H1 (cell line): ENCODE measurements around the gene ADAMTS4. TPM values are rescaled to one million over a fixed set of nuclear protein-coding genes. Genes with fewer than 3 reads are reported as not detected.
"Not testable (repeated sequence)": the region's sequence is repeated elsewhere in the genome, so short reads cannot be mapped to it uniquely, and the experiment has no call there.

Experiments
- CTCF ChIA-PET: fragments of 300-600 bp; sonication (Branson Sonifier 250); formaldehyde crosslinking; loops from one replicate; lab custom pipeline; 2021; ENCODE audit not compliant: partially characterized antibody; lab: Charles Lee
- POLR2A ChIA-PET: fragments of 300-600 bp; sonication (Branson Sonifier 250); formaldehyde crosslinking; loops from one replicate; lab custom pipeline; 2021; ENCODE audit warnings: inconsistent platforms; ENCODE audit not compliant: partially characterized antibody; lab: Charles Lee
- DNase-seq, 2 experiments: peaks; one replicate each; pipeline versions ENCODE4 v3.0.0 to v3.0.0-alpha.2; 2010 to 2022; ENCODE audit warnings: low spot score in 2 of 2, low read depth in 1 of 2, mixed read lengths in 1 of 2
- FAIRE-seq: peaks from 2 replicates; lab custom pipeline; 2011; peaks lifted over from hg19 to GRCh38; lab: Jason Lieb, UNC
- H2AFZ ChIP-seq: 2 replicates; pipeline ENCODE4 v1.8.1; 2012; ENCODE audit warnings: low read length, inconsistent platforms
- H2AK5ac ChIP-seq: 2 replicates; pipeline ENCODE4 v1.6.1; 2013; ENCODE audit warnings: low read depth, low read length
- H2BK120ac ChIP-seq: replicated peaks from 2 replicates; pipeline ENCODE3; 2013; ENCODE audit warnings: low read depth, low read length, inconsistent platforms
- H2BK12ac ChIP-seq: 2 replicates; pipeline ENCODE4 v1.6.1; 2013; ENCODE audit warnings: low read depth, low read length
- H2BK15ac ChIP-seq: 2 replicates; pipeline ENCODE4 v1.6.1; 2013; ENCODE audit warnings: low read length
- H2BK20ac ChIP-seq: 2 replicates; pipeline ENCODE4 v1.6.1; 2013; ENCODE audit warnings: low read length
- H2BK5ac ChIP-seq: 2 replicates; pipeline ENCODE4 v1.6.1; 2013; ENCODE audit warnings: low read depth, low read length
- H3K14ac ChIP-seq: 2 replicates; pipeline ENCODE4 v1.6.1; 2013; ENCODE audit warnings: inconsistent platforms; ENCODE audit not compliant: insufficient read length
- H3K18ac ChIP-seq: 2 replicates; pipeline ENCODE4 v1.6.1; 2013; ENCODE audit warnings: low read length; ENCODE audit errors: extremely low read depth
- H3K23ac ChIP-seq: 2 replicates; pipeline ENCODE4 v1.6.1; 2013; ENCODE audit warnings: inconsistent platforms; ENCODE audit not compliant: insufficient read length
- H3K23me2 ChIP-seq: 2 replicates; pipeline ENCODE4 v1.6.1; 2013; ENCODE audit warnings: low read depth, low read length
- H3K27ac ChIP-seq: 2 replicates; pipeline ENCODE4 v1.6.1; 2011; ENCODE audit warnings: low read depth, low read length, inconsistent platforms
- H3K27me3 ChIP-seq, 4 experiments: replicated peaks in 1 of 4; 1 replicate in 1 of 4; 2 replicates in 3 of 4; pipeline versions ENCODE4 v1.6.1 to v1.8.1; 2011 to 2013; ENCODE audit warnings: low read length in 3 of 4, mild to moderate bottlenecking in 3 of 4, inconsistent platforms in 2 of 4, mixed read lengths in 2 of 4, moderate library complexity in 1 of 4; ENCODE audit not compliant: control insufficient read depth in 3 of 4, insufficient read depth in 3 of 4; ENCODE audit errors: extremely low read depth in 1 of 4
- H3K36me3 ChIP-seq, 4 experiments: 2 replicates each; pipeline versions ENCODE4 v1.6.1 to v1.8.1; 2011 to 2013; ENCODE audit warnings: mild to moderate bottlenecking in 4 of 4, low read length in 3 of 4, moderate library complexity in 2 of 4, control low read depth in 1 of 4, inconsistent platforms in 1 of 4; ENCODE audit not compliant: insufficient read depth in 4 of 4, control insufficient read depth in 2 of 4
- H3K4ac ChIP-seq: replicated peaks from 2 replicates; pipeline ENCODE3; 2013; ENCODE audit warnings: low read length, low read depth, mixed read lengths, inconsistent platforms; ENCODE audit not compliant: insufficient read length
- H3K4me1 ChIP-seq, 4 experiments: replicated peaks in 1 of 4; 1 replicate in 1 of 4; 2 replicates in 3 of 4; pipeline versions ENCODE4 v1.6.1 to v1.8.1; 2011 to 2013; ENCODE audit warnings: low read length in 3 of 4, inconsistent platforms in 2 of 4, mixed read lengths in 1 of 4; ENCODE audit not compliant: insufficient read depth in 4 of 4, control insufficient read depth in 3 of 4
- H3K4me2 ChIP-seq, 2 experiments: 2 replicates each; pipeline versions ENCODE4 v1.6.1 to v1.8.1; 2011 to 2013; ENCODE audit warnings: low read depth in 2 of 2, low read length in 2 of 2, control low read depth in 1 of 2, inconsistent platforms in 1 of 2, mild to moderate bottlenecking in 1 of 2; ENCODE audit not compliant: insufficient read depth in 1 of 2
- H3K4me3 ChIP-seq, 4 experiments: fragments of 200-600, 300-600 bp in 1 of 4; sonication (generic), shearing (Covaris generic), sonication (Bioruptor Twin) in 1 of 4; 2 replicates each; pipeline versions ENCODE4 v1.5.1 to v1.8.1; 2011 to 2016; ENCODE audit warnings: low read length in 4 of 4, low read depth in 3 of 4, control low read depth in 2 of 4, inconsistent platforms in 2 of 4, mild to moderate bottlenecking in 2 of 4, mixed read lengths in 1 of 4, moderate library complexity in 1 of 4; ENCODE audit not compliant: insufficient read depth in 2 of 4; ENCODE audit errors: extremely low read depth in 1 of 4
- H3K56ac ChIP-seq: replicated peaks from 2 replicates; pipeline ENCODE3; 2013; ENCODE audit warnings: low read depth, mild to moderate bottlenecking, mixed read lengths, low read length, inconsistent platforms; ENCODE audit not compliant: insufficient read length
- H3K79me1 ChIP-seq: 2 replicates; pipeline ENCODE4 v1.6.1; 2013; ENCODE audit warnings: low read depth, low read length, control low read depth
- H3K79me2 ChIP-seq, 2 experiments: 2 replicates each; pipeline versions ENCODE4 v1.6.1 to v1.8.1; 2012 to 2013; ENCODE audit warnings: low read length in 2 of 2, mild to moderate bottlenecking in 2 of 2, inconsistent platforms in 1 of 2; ENCODE audit not compliant: insufficient read depth in 2 of 2, control insufficient read depth in 1 of 2
- H3K9ac ChIP-seq, 4 experiments: replicated peaks in 1 of 4; 1 replicate in 1 of 4; 2 replicates in 3 of 4; pipeline versions ENCODE4 v1.6.1 to v1.8.1; 2011 to 2013; ENCODE audit warnings: low read depth in 3 of 4, low read length in 3 of 4, control low read depth in 2 of 4, mild to moderate bottlenecking in 2 of 4, moderate library complexity in 2 of 4, inconsistent platforms in 1 of 4; ENCODE audit errors: extremely low read depth in 1 of 4
- H3K9me3 ChIP-seq, 2 experiments: 2 replicates each; pipeline versions ENCODE4 v1.6.1 to v1.8.1; 2012 to 2013; ENCODE audit warnings: mild to moderate bottlenecking in 2 of 2, moderate library complexity in 2 of 2, control low read depth in 1 of 2, inconsistent platforms in 1 of 2, low read depth in 1 of 2, low read length in 1 of 2, mixed read lengths in 1 of 2; ENCODE audit not compliant: insufficient read depth in 2 of 2
- H4K20me1 ChIP-seq, 2 experiments: replicated peaks in 1 of 2; 2 replicates each; pipeline versions ENCODE3 to v1.8.1; 2011 to 2013; ENCODE audit warnings: inconsistent platforms in 2 of 2, low read length in 2 of 2, mild to moderate bottlenecking in 1 of 2; ENCODE audit not compliant: insufficient read depth in 2 of 2, control insufficient read depth in 1 of 2
- H4K5ac ChIP-seq: 2 replicates; pipeline ENCODE4 v1.6.1; 2013; ENCODE audit warnings: low read length, low read depth, mixed read lengths, inconsistent platforms; ENCODE audit not compliant: insufficient read length
- H4K8ac ChIP-seq: 2 replicates; pipeline ENCODE4 v1.8.0; 2013; ENCODE audit warnings: mild to moderate bottlenecking, moderate library complexity, low read length, inconsistent platforms; ENCODE audit not compliant: insufficient read depth; ENCODE audit errors: extremely low read depth
- H4K91ac ChIP-seq: replicated peaks from 2 replicates; pipeline ENCODE3; 2013; ENCODE audit warnings: low read length, mixed read lengths, inconsistent platforms; ENCODE audit not compliant: insufficient read length
- WGBS, 2 experiments: shearing (Covaris generic) in 1 of 2; methylation state at CpG; one replicate each; pipeline versions ENCODE4 v1.1.6 to v1.1.7; 2013 to 2015; ENCODE audit warnings: low lambda C conversion rate in 2 of 2, mixed read lengths in 2 of 2, inconsistent platforms in 1 of 2, low coverage in 1 of 2, missing lambda C conversion rate in 1 of 2; ENCODE audit not compliant: insufficient replicate concordance in 2 of 2, insufficient coverage in 1 of 2, insufficient read length in 1 of 2; ENCODE audit errors: extremely low coverage in 1 of 2, missing lambda C conversion rate in 1 of 2; 5-methylcytosine and 5-hydroxymethylcytosine counted together
- polyA plus RNA-seq, 7 experiments: library from polyadenylated mRNA; depleted of rRNA in 3 of 7; stranded (reverse) in 5 of 7; unstranded in 2 of 7; fragments of >200 nt in 5 of 7; fragments of 200-250 nt in 2 of 7; gene quantifications; 1 replicate in 5 of 7; 2 replicates in 1 of 7; 4 replicates in 1 of 7; pipeline versions ENCODE4 v1.2.1 to v1.2.3, GENCODE V29; 2011 to 2013; ENCODE audit warnings: missing spikeins in 2 of 7, mixed read lengths in 2 of 7
- total RNA-seq: library from RNA; stranded (reverse); fragmentation: NEBNext Ultra II Directional; extraction: Animal tissue kit (Norgen Biotek cat#: 25700); gene quantifications from 2 replicates; pipeline ENCODE4 v1.2.1, GENCODE V29; 2021

The ADAMTS4 gene
- total and polyA plus RNA-seq, 2 of the 8 experiments (the other 6 are each of a cell fraction or from before 2014, with no cell fraction given) = 4.6 to 7.2 TPM

GRCh38 chr1:161224695-161225087, 25.8 kb upstream of the ADAMTS4 start:
- H3K27me3 ChIP-seq, FAIRE-seq, H3K4me2 ChIP-seq, H3K14ac ChIP-seq, H3K27ac ChIP-seq, H4K8ac ChIP-seq, H3K4me1 ChIP-seq, H4K91ac ChIP-seq, H3K36me3 ChIP-seq, H2BK12ac ChIP-seq, H2BK15ac ChIP-seq, H3K23ac ChIP-seq, H3K79me1 ChIP-seq, H3K18ac ChIP-seq, H3K79me2 ChIP-seq, H3K9me3 ChIP-seq, H4K20me1 ChIP-seq, H2BK20ac ChIP-seq, H3K23me2 ChIP-seq, H3K56ac ChIP-seq, H3K4me3 ChIP-seq, H2AK5ac ChIP-seq, H3K9ac ChIP-seq, H2BK5ac ChIP-seq, H3K4ac ChIP-seq, H2AFZ ChIP-seq, DNase-seq, H4K5ac ChIP-seq, H2BK120ac ChIP-seq: not testable (repeated sequence)
- ChIA-PET CTCF (interaction anchor here (1.4 to 23.7 kb wide), 13 partner anchors 8 to 158 kb away, joined by 4 to 427 read pairs (median 67); partner anchors contain the start of genes ADAMTS4, FCER1G, NDUFS2 and PCP4L1), POLR2A (interaction anchor here (1.1 to 9.9 kb wide), 5 partner anchors 23 to 90 kb away, joined by 3 to 82 read pairs (median 4); partner anchors contain the start of genes ADAMTS4 and NDUFS2)
- WGBS, 2 experiments = 92% methylated on average over 13 of the region's 13 CpGs; no CpG with 5 or more reads in 1 of the 2 experiments
